Panc1 (cell line): ENCODE measurements around the gene SLCO4A1. TPM values are rescaled to one million over a fixed set of nuclear protein-coding genes. Genes with fewer than 3 reads are reported as not detected.
A peak's percentile ranks its signal among the peaks of the same experiment; 100 is the strongest.

Source experiments
- ATAC-seq: fragments of 200-7000 bp; cut with Tn5 transposase; 2 replicates; pipeline ENCODE4 v1.9.1; 2020; ENCODE audit warnings: mild to moderate bottlenecking, moderate library complexity
- BruUV-seq: library from RNA; stranded (reverse); fragments of 400-500 nt; replicated peaks from 2 replicates; lab custom pipeline; 2021; lab: Mats Ljungman, UMichigan
- CTCF ChIA-PET: fragments of 300-600 bp; sonication (Branson Sonifier 250); formaldehyde crosslinking; loops from one replicate; lab custom pipeline; 2022; ENCODE audit warnings: antibody characterized with exemption; lab: Charles Lee
- POLR2A ChIA-PET: fragments of 300-600 bp; sonication (Branson Sonifier 250); formaldehyde crosslinking; loops from one replicate; lab custom pipeline; 2022; ENCODE audit warnings: antibody characterized with exemption; lab: Charles Lee
- DNase-seq: peaks from one replicate; pipeline ENCODE4 v3.0.0-alpha.2; 2010; ENCODE audit warnings: low read depth, low spot score
- H3K27ac ChIP-seq: 2 replicates; pipeline ENCODE4 v1.5.1; 2011; ENCODE audit warnings: mild to moderate bottlenecking, low read length, inconsistent platforms
- H3K27me3 ChIP-seq: fragments of 200-500 bp; sonication (Bioruptor generic); 2 replicates; pipeline ENCODE4 v1.6.0; 2014; ENCODE audit warnings: low read length, inconsistent platforms; ENCODE audit not compliant: control insufficient read depth, insufficient read depth
- H3K36me3 ChIP-seq: fragments of 200-500 bp; sonication (Bioruptor generic); 2 replicates; pipeline ENCODE4 v1.5.1; 2014; ENCODE audit warnings: inconsistent platforms, mild to moderate bottlenecking, low read length, moderate library complexity; ENCODE audit not compliant: control insufficient read depth, insufficient read depth
- H3K4me1 ChIP-seq: 2 replicates; pipeline ENCODE4 v1.5.1; 2011; ENCODE audit warnings: inconsistent platforms, mild to moderate bottlenecking, low read length, moderate library complexity; ENCODE audit not compliant: control insufficient read depth, insufficient read depth
- H3K4me3 ChIP-seq, 2 experiments: 2 replicates each; pipeline ENCODE4 v1.5.1; 2011 to 2012; ENCODE audit warnings: low read depth in 2 of 2, low read length in 2 of 2, mild to moderate bottlenecking in 2 of 2, inconsistent platforms in 1 of 2, moderate library complexity in 1 of 2
- H3K9me3 ChIP-seq: fragments of 200-500 bp; sonication (Bioruptor generic); 2 replicates; pipeline ENCODE4 v1.5.1; 2014; ENCODE audit warnings: low read depth, mild to moderate bottlenecking, inconsistent platforms, low read length, moderate library complexity; ENCODE audit not compliant: control insufficient read depth, insufficient read depth
- CTCF ChIP-seq: fragments of 450-650 bp; IDR thresholded peaks from 2 replicates; pipeline ENCODE4 v1.5.1; 2017; ENCODE audit warnings: mild to moderate bottlenecking
- POLR2AphosphoS5 ChIP-seq: IDR thresholded peaks from 2 replicates; pipeline ENCODE4 v1.6.1; 2012; ENCODE audit warnings: mild to moderate bottlenecking, low read depth, low read length, moderate library complexity
- REST ChIP-seq, 2 experiments: IDR thresholded peaks; 2 replicates each; pipeline ENCODE4 v1.6.1; 2011 to 2012; ENCODE audit warnings: low read depth in 2 of 2, control low read depth in 1 of 2, low read length in 1 of 2, mild to moderate bottlenecking in 1 of 2, moderate library complexity in 1 of 2; ENCODE audit not compliant: insufficient read depth in 1 of 2
- SIN3A ChIP-seq: IDR thresholded peaks from 2 replicates; pipeline ENCODE4 v1.6.1; 2012; ENCODE audit warnings: low read depth, mild to moderate bottlenecking, low read length, moderate library complexity, borderline replicate concordance; ENCODE audit not compliant: insufficient read depth
- TCF7L2 ChIP-seq: IDR thresholded peaks from 2 replicates; pipeline ENCODE4 v1.6.1; 2011; ENCODE audit warnings: mild to moderate bottlenecking, low read depth, low read length, inconsistent platforms
- in situ Hi-C: cut with HindIII; loops from 2 replicates; pipeline ENCODE4 v1.10.0; 2016; ENCODE audit warnings: low sequenced_read_pairs, low pct_unique_long_range_greater_than_20kb
- intact Hi-C: fragments of 100-400 bp; cut with micrococcal nuclease; formaldehyde crosslinking; loops from one replicate; pipeline ENCODE4 v1.10.0; 2022; ENCODE audit not compliant: unreplicated experiment
- total RNA-seq: library from RNA; stranded (reverse); gene quantifications from one replicate; pipeline ENCODE4 v1.2.1, GENCODE V29; 2021; ENCODE audit not compliant: unreplicated experiment

The SLCO4A1 gene
- total RNA-seq, 1 experiment from 2014 or later: 167 TPM

- POLR2A ChIA-PET: no interaction called here
- no peak for DNase-seq
- Histone ChIP-seq H3K9me3 (no peaks in the 10 kb centered on the region), H3K27ac (peak overlapping the region; percentile 99), H3K27me3 (no peaks in the 10 kb centered on the region), H3K36me3 (no peaks in the 10 kb centered on the region), H3K4me1 (peaks cover 30% of the 10 kb centered on the region), H3K4me3 (no peak overlapping the region)
- TF ChIP-seq REST (IDR thresholded peaks at IDR 0.05; ENCODE audit: insufficient read depth in 1 of 2, low read depth in 2 of 2, low read length in 1 of 2) (no peak), TCF7L2 (no peak), CTCF (no peak), POLR2AphosphoS5 (no peak), SIN3A (no peak)
- no TSS peak for BruUV-seq
- CTCF ChIA-PET: no interaction called here
- in situ Hi-C loops: no loop called here
- no peak for ATAC-seq
- intact Hi-C loops: no loop called here
These were observed 31.3 kb upstream of the SLCO4A1 start for GRCh38 chr20:62611012-62611411.

GRCh38 chr20:62611819-62612218 lies 30.5 kb upstream of the SLCO4A1 start:
- TF ChIP-seq CTCF (no peak), SIN3A (no peak), POLR2AphosphoS5 (no peak), REST (IDR thresholded peaks at IDR 0.05; ENCODE audit: insufficient read depth in 1 of 2, low read depth in 2 of 2, low read length in 1 of 2) (no peak), TCF7L2 (no peak)
- DNase-seq: no peak
- ChIA-PET CTCF (no interaction called here), POLR2A (no interaction called here)
- Histone ChIP-seq H3K27me3 (no peaks in the 10 kb centered on the region), H3K36me3 (no peaks in the 10 kb centered on the region), H3K4me3 (no peak overlapping the region), H3K4me1 (peaks cover 31% of the 10 kb centered on the region), H3K27ac (peak overlapping the region; percentile 99), H3K9me3 (no peaks in the 10 kb centered on the region)
- intact Hi-C loops (no loop called here), in situ Hi-C loops (no loop called here)
- BruUV-seq: no TSS peak
- no peak for ATAC-seq
